Mucosa of descending colon (tissue), 3 donors: Measurements from ENCODE around the gene MBOAT7. TPM values are rescaled to one million over a fixed set of nuclear protein-coding genes. Genes with fewer than 3 reads are reported as not detected.

Experiments used
- ATAC-seq: fragments of 200-7000 bp; cut with Tn5 transposase; one replicate; pipeline ENCODE4 v1.9.1; 2020; ENCODE audit warnings: mild to moderate bottlenecking, moderate library complexity
- DNase-seq, 3 donors: peaks; one replicate each; pipeline ENCODE4 v3.0.0-alpha.2; 2020
- H3K36me3 ChIP-seq: fragments of 200-600 bp; one replicate; pipeline ENCODE4 v1.8.0; 2021; ENCODE audit warnings: low read depth, mild to moderate bottlenecking
- H3K4me1 ChIP-seq: fragments of 200-600 bp; one replicate; pipeline ENCODE4 v1.8.0; 2021; ENCODE audit warnings: low read depth, mild to moderate bottlenecking
- H3K4me3 ChIP-seq: fragments of 200-600 bp; one replicate; pipeline ENCODE4 v1.8.0; 2021; ENCODE audit warnings: mild to moderate bottlenecking
- H3K9me3 ChIP-seq: fragments of 200-600 bp; one replicate; pipeline ENCODE4 v1.8.0; 2021; ENCODE audit warnings: mild to moderate bottlenecking
- intact Hi-C, 2 donors: fragments of 100-400 bp; cut with DNase I in 1 of 2; cut with micrococcal nuclease in 1 of 2; formaldehyde crosslinking; loops; one replicate each; pipeline versions ENCODE4 v1.11.0 to v1.11.1; 2022; cut with DNase I, micrococcal nuclease
- total RNA-seq, 3 donors: library from RNA; stranded (reverse); fragmentation: NEBNext Ultra II Directional in 2 of 3; extraction: Animal tissue kit (Norgen Biotek cat#: 25700) in 2 of 3; gene quantifications; one replicate each; pipeline versions ENCODE4 v1.2.1 to v1.2.4, GENCODE V29; 2021 to 2023
- TF ChIP-seq, protein P1 (sequence below): fragments of 200-600 bp; IDR thresholded peaks from one replicate; pipeline ENCODE4 v1.8.0; 2022; ENCODE audit warnings: antibody characterized with exemption, mild to moderate bottlenecking
- donor health status: DM: no; HTN: no; CAD: no; lungs with moderate emphysema.
- donor health status: DM: no; HTN: no; CAD: no.
- donor health status: DM: no; HTN: yes; CAD: no.

The MBOAT7 gene
- total RNA-seq, 3 donors from 2014 or later: 79.9 to 176 (median 113) TPM

DNA sequence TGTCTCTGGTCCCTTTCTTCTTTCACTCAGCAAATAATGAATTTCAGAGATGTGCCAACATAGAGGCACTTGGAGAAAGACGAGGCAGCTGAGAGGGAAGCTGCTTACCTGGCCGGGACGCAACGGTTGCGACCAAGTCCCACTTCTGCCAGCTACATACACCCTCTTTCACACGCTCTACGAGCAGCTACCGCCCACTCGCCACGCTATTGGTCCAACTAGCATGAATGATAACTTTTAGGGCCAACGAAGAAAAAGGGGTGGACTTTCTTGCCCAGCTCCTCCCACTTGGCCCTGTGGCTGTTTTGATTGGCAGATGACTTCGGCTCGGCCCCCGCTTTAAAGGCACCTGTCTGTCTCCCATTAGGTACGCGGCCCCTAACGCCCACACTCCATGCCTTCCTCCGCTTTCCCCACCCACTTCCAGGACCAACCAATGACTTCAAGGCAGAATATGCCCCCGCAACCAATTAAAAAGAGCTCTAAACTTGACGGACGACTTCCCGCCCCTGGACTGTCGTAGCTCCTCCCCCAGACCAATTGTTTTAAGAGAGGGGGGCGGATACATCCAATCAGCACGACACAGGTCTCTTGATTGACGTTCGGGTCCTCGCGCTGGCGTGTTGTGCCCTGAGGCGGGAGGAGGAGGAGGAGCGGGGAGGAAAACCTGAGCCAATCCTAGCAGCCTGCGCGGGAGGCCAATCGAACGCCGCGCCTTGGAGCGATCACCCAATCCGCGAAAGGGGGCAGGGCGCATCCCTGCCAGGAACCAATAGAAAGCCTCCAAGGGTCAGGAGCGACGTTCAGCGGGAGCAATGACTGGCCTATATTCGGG, 52.3 kb downstream of the MBOAT7 start:
- peak; percentile 88 for ATAC-seq
- DNase-seq: peak; percentile 98 to 100 (median 99)
- peak overlapping the region; percentile 99 for H3K4me3 ChIP-seq
- intact Hi-C loops: no loop called here
- TF ChIP-seq, protein P1, sequence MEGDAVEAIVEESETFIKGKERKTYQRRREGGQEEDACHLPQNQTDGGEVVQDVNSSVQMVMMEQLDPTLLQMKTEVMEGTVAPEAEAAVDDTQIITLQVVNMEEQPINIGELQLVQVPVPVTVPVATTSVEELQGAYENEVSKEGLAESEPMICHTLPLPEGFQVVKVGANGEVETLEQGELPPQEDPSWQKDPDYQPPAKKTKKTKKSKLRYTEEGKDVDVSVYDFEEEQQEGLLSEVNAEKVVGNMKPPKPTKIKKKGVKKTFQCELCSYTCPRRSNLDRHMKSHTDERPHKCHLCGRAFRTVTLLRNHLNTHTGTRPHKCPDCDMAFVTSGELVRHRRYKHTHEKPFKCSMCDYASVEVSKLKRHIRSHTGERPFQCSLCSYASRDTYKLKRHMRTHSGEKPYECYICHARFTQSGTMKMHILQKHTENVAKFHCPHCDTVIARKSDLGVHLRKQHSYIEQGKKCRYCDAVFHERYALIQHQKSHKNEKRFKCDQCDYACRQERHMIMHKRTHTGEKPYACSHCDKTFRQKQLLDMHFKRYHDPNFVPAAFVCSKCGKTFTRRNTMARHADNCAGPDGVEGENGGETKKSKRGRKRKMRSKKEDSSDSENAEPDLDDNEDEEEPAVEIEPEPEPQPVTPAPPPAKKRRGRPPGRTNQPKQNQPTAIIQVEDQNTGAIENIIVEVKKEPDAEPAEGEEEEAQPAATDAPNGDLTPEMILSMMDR: no peak
- no peaks in the 10 kb centered on the region for H3K9me3 ChIP-seq
- H3K36me3 ChIP-seq: peaks cover 7% of the 10 kb centered on the region
- H3K4me1 ChIP-seq: peaks cover 35% of the 10 kb centered on the region

DNA sequence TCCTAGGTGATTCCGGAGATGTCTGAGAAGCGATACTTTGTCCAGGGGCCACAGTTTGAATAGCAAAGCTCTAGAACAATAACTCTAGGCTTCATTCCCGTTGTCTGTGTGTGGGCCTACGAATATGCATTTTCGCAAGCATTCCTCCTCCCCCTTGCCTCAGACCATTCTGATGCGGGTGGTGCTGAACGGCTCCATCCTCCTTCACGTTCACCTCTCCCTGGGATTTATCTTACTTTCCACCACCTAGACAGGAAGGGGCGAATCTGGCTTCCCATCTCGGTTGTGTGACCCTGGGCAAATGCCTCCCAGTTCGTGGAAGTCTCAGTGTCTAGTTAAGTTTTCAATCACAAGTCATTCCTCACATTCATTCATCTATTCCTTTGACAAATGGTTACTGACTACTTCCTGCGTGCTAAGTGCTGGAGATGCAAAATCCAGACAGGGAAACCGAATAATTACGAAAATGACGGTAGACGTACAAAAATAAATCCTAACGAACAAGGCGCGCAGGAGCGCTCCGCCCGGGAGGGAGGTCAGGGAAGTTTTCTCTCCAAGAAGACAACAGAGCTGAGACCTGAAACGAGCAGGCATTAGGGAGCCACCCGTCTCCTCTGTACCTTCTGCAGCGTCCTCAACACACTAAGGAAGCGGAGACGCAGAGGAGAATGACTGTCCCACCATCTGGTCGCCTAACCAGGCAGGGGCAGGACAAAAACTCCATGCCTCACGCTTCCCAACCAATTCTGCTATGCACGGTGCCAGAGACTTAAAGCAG, 53.1 kb downstream of the MBOAT7 start:
- Histone ChIP-seq H3K9me3 (no peaks in the 10 kb centered on the region), H3K36me3 (peaks cover 7% of the 10 kb centered on the region), H3K4me3 (peak overlapping the region; percentile 99), H3K4me1 (peaks cover 35% of the 10 kb centered on the region)
- no peak for DNase-seq
- ATAC-seq: no peak
- intact Hi-C loops: no loop called here
- TF ChIP-seq, protein P1: no peak

DNA sequence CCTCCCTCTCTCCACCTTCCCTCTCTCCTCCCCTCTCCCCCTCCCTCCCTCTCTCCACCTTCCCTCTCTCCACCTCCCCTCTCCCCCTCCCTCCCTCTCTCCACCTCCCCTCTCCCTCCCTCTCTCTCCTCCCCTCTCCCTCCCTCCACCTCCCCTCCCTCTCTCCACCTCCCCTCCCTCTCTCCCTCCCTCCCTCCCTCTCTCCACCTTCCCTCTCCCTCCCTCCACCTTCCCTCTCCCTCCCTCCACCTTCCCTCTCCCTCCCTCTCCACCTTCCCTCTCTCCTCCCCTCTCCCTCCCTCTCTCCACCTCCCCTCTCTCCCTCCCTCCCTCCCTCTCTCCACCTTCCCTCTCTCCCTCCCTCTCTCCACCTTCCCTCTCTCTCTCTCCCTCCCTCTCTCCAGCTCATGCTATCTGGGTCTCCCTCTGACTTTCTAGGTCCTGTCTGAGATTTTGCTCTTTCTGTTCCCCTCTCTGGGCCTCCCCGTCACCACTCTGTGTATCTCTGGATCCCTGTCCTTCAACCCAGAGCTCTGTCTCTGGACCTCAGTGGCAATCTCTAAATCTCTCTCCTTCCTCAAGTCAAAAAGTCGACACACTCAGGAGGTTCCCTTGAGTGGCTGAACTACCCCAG, 55.3 kb downstream of the MBOAT7 start:
- intact Hi-C loops: no loop called here
- TF ChIP-seq, protein P1: no peak
- DNase-seq (no peak), ATAC-seq (no peak)
- Histone ChIP-seq H3K9me3 (no peaks in the 10 kb centered on the region), H3K36me3 (peaks cover 7% of the 10 kb centered on the region), H3K4me3 (no peak overlapping the region), H3K4me1 (peaks cover 22% of the 10 kb centered on the region)

DNA sequence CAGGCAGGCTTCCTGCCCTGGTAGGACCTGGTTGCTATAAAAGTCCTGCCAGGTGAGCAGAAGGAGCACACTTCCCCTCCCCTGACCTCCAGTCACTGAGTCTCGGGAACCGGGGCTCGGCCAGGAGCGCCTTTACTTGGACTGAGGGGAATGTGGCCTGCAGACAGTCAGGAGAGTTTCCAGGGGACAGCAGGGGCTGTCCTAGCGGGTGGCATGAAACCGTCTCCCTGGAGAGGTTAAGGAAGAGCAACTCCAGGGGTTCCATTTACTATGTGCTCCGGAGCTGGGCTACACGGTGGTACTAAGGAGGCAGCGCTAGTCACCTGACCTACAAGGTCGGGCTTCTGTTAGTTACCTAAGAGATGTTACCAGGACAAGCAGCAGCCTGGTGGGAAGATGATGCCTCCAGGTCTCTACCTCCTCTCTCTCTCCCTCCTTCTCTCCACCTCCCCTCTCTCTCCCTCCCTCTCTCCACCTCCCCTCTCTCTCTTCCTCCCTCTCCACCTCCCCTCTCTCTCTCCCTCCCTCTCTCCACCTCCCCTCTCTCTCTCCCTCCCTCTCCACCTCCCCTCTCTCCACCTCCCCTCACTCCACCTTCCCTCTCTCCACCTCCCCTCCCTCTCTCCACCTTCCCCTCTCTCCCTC, 55.9 kb downstream of the MBOAT7 start:
- intact Hi-C loops: no loop called here

DNA sequence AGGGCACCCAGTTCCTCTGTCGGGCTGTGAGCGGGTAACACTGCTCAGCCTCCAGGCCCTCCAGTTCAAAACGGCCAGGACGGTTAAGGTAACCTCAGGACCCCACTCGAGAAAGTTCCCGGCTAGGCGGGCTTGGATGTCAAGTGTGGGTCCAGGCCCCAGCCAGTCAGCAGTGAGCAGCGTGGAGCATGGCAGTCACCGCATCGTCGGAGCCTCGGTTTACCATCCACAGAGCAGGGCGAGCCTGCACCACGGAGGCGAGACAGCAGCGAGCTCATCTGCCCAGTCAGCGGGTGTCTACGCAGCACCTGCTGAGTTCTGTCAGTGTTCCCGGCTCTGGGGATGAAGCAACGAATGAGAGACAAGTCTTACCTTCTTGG, 59.8 kb downstream of the MBOAT7 start:
- Histone ChIP-seq H3K9me3 (no peaks in the 10 kb centered on the region), H3K36me3 (peaks cover 7% of the 10 kb centered on the region), H3K4me3 (no peak overlapping the region), H3K4me1 (no peaks in the 10 kb centered on the region)
- peak in 1 of 3 donors; percentile 33 for DNase-seq
- no peak for ATAC-seq
- TF ChIP-seq, protein P1: no peak
- intact Hi-C loops: no loop called here

More for the DNA sequence above, 55.9 kb downstream of the MBOAT7 start:
- no peak for ATAC-seq
- no peaks in the 10 kb centered on the region for H3K9me3 ChIP-seq
- peaks cover 15% of the 10 kb centered on the region for H3K4me1 ChIP-seq
- DNase-seq: no peak
- TF ChIP-seq, protein P1: no peak
- peaks cover 7% of the 10 kb centered on the region for H3K36me3 ChIP-seq
- no peak overlapping the region for H3K4me3 ChIP-seq
